Nephron progenitor cell (in vitro differentiated cells): ENCODE measurements around the gene PDE8B.

Source experiments
- DNase-seq: peaks from one replicate; pipeline ENCODE4 v3.0.0; 2021
- H3K27ac Mint-ChIP-seq: 2 replicates; pipeline ENCODE4 v1.8.0; 2021; ENCODE audit warnings: mild to moderate bottlenecking, moderate library complexity, mixed read lengths
- H3K27me3 Mint-ChIP-seq: 2 replicates; pipeline ENCODE4 v1.8.0; 2021; ENCODE audit warnings: mild to moderate bottlenecking, low read depth, mixed read lengths; ENCODE audit not compliant: poor library complexity
- H3K36me3 Mint-ChIP-seq: 2 replicates; pipeline ENCODE4 v1.8.0; 2021; ENCODE audit warnings: low read depth, mixed read lengths
- H3K4me1 Mint-ChIP-seq: 2 replicates; pipeline ENCODE4 v1.8.0; 2021; ENCODE audit warnings: mixed read lengths
- H3K4me3 Mint-ChIP-seq: 2 replicates; pipeline ENCODE4 v1.8.0; 2021; ENCODE audit warnings: mild to moderate bottlenecking, moderate library complexity, mixed read lengths
- H3K9me3 Mint-ChIP-seq: 2 replicates; pipeline ENCODE4 v1.8.0; 2021; ENCODE audit warnings: mild to moderate bottlenecking, moderate library complexity, mixed read lengths
- CTCF ChIP-seq: fragments of 200-600 bp; sonication (generic); IDR thresholded peaks from 2 replicates; pipeline ENCODE4 v1.5.0; 2021; ENCODE audit warnings: antibody characterized with exemption

The PDE8B gene

GRCh38 chr5:77194762-77195161 lies 15.7 kb upstream of the PDE8B start:
- no peak for DNase-seq
- no peak overlapping the region for H3K4me3 Mint-ChIP-seq
- no peak for TF ChIP-seq CTCF
- H3K4me1 Mint-ChIP-seq = no peaks in the 10 kb centered on the region
- peaks cover 21% of the 10 kb centered on the region for H3K27me3 Mint-ChIP-seq
- peaks cover 23% of the 10 kb centered on the region for H3K36me3 Mint-ChIP-seq
- no peak overlapping the region for H3K27ac Mint-ChIP-seq
- H3K9me3 Mint-ChIP-seq = peaks cover 57% of the 10 kb centered on the region

- no peak for TF ChIP-seq CTCF
- peaks cover 18% of the 10 kb centered on the region for H3K36me3 Mint-ChIP-seq
- DNase-seq = no peak
- H3K27me3 Mint-ChIP-seq = peaks cover 15% of the 10 kb centered on the region
- peaks cover 45% of the 10 kb centered on the region for H3K9me3 Mint-ChIP-seq
- H3K4me3 Mint-ChIP-seq = no peak overlapping the region
- no peaks in the 10 kb centered on the region for H3K4me1 Mint-ChIP-seq
- H3K27ac Mint-ChIP-seq = no peak overlapping the region
Measured at GRCh38 chr5:77197840-77198554, 12.5 kb upstream of the PDE8B start.

GRCh38 chr5:77200663-77201062 lies 9.8 kb upstream of the PDE8B start:
- Mint-ChIP-seq H3K27ac (no peak overlapping the region), H3K9me3 (peaks cover 31% of the 10 kb centered on the region), H3K4me1 (peaks cover 5% of the 10 kb centered on the region), H3K4me3 (no peak overlapping the region), H3K27me3 (peaks cover 12% of the 10 kb centered on the region), H3K36me3 (peaks cover 18% of the 10 kb centered on the region)
- DNase-seq = no peak
- TF ChIP-seq CTCF = no peak

DNA sequence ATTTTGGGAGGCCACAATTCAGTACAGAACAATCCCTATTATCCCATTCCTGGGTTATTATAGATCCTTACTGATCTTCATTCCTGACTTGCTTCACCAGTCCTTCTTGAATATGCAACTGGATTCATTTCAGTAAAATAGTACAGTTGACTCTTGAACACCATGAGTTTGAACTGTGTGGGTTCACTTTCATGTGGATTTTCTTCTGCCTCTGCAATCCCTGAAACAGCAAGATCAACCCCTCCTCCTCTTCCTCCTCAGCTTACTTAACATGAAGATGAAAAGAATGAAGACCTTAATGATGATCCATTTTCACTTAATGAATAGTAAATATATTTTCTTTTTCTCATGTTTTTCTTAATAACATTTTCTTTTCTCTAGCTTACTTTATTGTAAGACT lies 8.3 kb upstream of the PDE8B start:
- Mint-ChIP-seq H3K9me3 (peaks cover 19% of the 10 kb centered on the region), H3K27me3 (peaks cover 24% of the 10 kb centered on the region), H3K4me1 (peaks cover 5% of the 10 kb centered on the region), H3K27ac (no peak overlapping the region), H3K36me3 (peaks cover 8% of the 10 kb centered on the region), H3K4me3 (no peak overlapping the region)
- no peak for TF ChIP-seq CTCF
- no peak for DNase-seq

DNA sequence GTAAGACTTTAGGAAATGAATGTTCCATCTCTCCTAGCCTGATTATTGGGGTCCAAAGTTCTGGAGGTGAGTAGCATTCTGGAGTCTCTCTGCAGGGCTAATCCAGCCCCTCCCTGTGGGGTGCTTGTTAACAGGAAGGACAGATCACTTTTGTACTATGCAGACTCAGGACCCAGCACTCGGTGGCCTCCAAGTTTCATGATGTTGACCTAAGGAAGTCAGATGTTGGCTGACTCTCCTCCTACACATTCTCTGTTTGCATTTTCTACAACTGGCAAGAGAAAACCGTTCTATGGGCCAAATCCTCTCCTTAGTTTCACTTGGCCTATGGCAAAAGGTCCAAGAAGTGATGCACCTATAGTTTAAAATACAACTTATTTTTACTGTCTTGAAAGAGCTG lies 5.5 kb upstream of the PDE8B start:
- Mint-ChIP-seq H3K4me1 (peaks cover 12% of the 10 kb centered on the region), H3K9me3 (no peaks in the 10 kb centered on the region), H3K36me3 (no peaks in the 10 kb centered on the region), H3K27me3 (peaks cover 46% of the 10 kb centered on the region), H3K27ac (no peak overlapping the region), H3K4me3 (no peak overlapping the region)
- DNase-seq = no peak
- no peak for TF ChIP-seq CTCF

- H3K9me3 Mint-ChIP-seq = peaks cover 5% of the 10 kb centered on the region
- no peak for DNase-seq
- H3K36me3 Mint-ChIP-seq = no peaks in the 10 kb centered on the region
- H3K27ac Mint-ChIP-seq = no peak overlapping the region
- peak overlapping the region; percentile 84 for H3K4me3 Mint-ChIP-seq
- no peak for TF ChIP-seq CTCF
- peaks cover 76% of the 10 kb centered on the region for H3K27me3 Mint-ChIP-seq
- peaks cover 19% of the 10 kb centered on the region for H3K4me1 Mint-ChIP-seq
Measured at GRCh38 chr5:77208507-77209163, 1.8 kb upstream of the PDE8B start.
